ENCODE data around the gene PUS3. TPM values are rescaled to one million over a fixed set of nuclear protein-coding genes. Genes with fewer than 3 reads are reported as not detected.
"Not testable (repeated sequence)": the region's sequence is repeated elsewhere in the genome, so short reads cannot be mapped to it uniquely, and the experiment has no call there.

Gene PUS3
- total RNA-seq, 4 donors from 2014 or later, result 0.60 to 8.7 (median 4.1) TPM

DNA sequence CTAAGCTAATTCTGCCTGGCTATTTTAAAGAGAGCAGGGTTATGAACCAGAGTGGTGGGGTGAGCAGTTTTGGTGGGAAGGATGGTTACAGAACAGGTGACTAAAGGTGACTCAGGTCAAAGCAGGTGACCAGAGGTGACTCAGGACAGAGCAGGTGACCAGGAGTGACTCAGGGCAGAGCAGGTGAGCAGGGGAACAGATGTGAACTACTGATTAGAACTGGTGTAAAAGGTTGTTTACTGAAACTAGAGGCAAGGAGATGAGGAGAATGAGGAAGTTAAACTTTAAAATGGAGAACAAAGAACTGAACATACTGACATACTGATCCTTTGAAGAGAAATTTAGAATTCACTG, 30.9 kb downstream of the PUS3 start:
- H3K36me3 ChIP-seq, result no peaks in the 10 kb centered on the region
- no peak for TF ChIP-seq POLR2AphosphoS5 (IDR thresholded peaks at IDR 0.05)
- no peak for TF ChIP-seq POLR2A (IDR thresholded peaks at IDR 0.05)
- TF ChIP-seq, protein P1, sequence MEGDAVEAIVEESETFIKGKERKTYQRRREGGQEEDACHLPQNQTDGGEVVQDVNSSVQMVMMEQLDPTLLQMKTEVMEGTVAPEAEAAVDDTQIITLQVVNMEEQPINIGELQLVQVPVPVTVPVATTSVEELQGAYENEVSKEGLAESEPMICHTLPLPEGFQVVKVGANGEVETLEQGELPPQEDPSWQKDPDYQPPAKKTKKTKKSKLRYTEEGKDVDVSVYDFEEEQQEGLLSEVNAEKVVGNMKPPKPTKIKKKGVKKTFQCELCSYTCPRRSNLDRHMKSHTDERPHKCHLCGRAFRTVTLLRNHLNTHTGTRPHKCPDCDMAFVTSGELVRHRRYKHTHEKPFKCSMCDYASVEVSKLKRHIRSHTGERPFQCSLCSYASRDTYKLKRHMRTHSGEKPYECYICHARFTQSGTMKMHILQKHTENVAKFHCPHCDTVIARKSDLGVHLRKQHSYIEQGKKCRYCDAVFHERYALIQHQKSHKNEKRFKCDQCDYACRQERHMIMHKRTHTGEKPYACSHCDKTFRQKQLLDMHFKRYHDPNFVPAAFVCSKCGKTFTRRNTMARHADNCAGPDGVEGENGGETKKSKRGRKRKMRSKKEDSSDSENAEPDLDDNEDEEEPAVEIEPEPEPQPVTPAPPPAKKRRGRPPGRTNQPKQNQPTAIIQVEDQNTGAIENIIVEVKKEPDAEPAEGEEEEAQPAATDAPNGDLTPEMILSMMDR (IDR thresholded peaks at IDR 0.05), result no peak
- no peak for TF ChIP-seq EP300 (IDR thresholded peaks at IDR 0.05; ENCODE audit: low read depth)
- H3K4me1 ChIP-seq, result no peaks in the 10 kb centered on the region
- H3K27ac ChIP-seq, result no peak overlapping the region
- DNase-seq, result no peak
- H3K4me3 ChIP-seq, result no peak overlapping the region
- in situ Hi-C loops (cut with MboI; ENCODE audit: low pct_ligation_motif_present in 1 of 4, low pct_unique_long_range_greater_than_20kb in 1 of 4, low sequenced_read_pairs in 3 of 4) (no loop called here), intact Hi-C loops (cut with DNase I; ENCODE audit: low total_unique reads) (loop anchor here (5.0 kb wide), 1 partner anchor 305 kb away; the partner anchor contains the start of gene EI24)
- H3K27me3 ChIP-seq, result no peaks in the 10 kb centered on the region
- no peaks in the 10 kb centered on the region for H3K9me3 ChIP-seq

DNA sequence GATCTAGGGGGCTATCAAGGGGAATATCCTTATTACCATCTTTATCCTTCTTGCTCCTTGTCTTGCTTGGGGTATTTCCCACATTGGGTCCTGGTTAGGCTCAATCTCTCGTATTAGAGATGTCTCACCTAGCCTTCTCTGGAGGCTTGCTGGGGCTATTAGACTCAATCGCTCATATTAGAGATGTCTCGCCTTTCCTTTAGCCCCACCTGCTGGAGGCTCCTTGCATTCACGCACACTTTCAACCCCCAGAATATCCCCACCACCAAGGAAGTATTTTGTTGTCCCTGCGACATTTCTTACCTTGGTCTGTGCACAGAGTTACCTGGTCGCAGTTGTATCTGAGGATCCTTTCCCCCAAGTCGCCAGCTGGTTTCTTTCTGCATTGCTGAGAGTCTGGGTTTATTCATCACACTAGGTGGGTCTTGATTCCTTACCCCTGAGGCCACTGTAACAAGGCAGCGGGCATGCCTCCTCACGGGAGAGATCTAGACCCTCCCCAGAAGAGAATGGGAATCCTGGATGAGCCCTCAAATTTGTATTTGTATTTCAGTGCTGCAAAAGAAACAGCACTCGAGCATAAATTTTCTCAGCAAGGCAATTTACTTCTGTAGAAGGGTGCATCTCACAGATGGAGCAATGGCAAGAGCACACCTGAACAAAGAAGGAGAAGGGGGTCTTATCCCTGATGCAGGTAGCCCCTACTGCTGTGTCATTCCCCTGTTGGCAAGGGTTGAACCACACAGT, 31.4 kb downstream of the PUS3 start:
- TF ChIP-seq POLR2A (IDR thresholded peaks at IDR 0.05), result no peak
- TF ChIP-seq, protein P1 (IDR thresholded peaks at IDR 0.05), result peak in 2 of 5 experiments; percentile 13
- Histone ChIP-seq H3K4me3 (no peak overlapping the region), H3K9me3 (no peaks in the 10 kb centered on the region), H3K36me3 (no peaks in the 10 kb centered on the region), H3K27ac (no peak overlapping the region), H3K4me1 (no peaks in the 10 kb centered on the region), H3K27me3 (no peaks in the 10 kb centered on the region)
- intact Hi-C loops (cut with DNase I; ENCODE audit: low total_unique reads) (loop anchor here (5.0 kb wide), 1 partner anchor 304 kb away; the partner anchor contains the start of gene EI24), in situ Hi-C loops (cut with MboI; ENCODE audit: low pct_ligation_motif_present in 1 of 4, low pct_unique_long_range_greater_than_20kb in 1 of 4, low sequenced_read_pairs in 3 of 4) (no loop called here)
- no peak for DNase-seq
- 80 to 85% methylated on average over 6 to 10 of the region's 10 CpGs for WGBS, 2 donors (ENCODE audit: low coverage in 1 of 2)

DNA sequence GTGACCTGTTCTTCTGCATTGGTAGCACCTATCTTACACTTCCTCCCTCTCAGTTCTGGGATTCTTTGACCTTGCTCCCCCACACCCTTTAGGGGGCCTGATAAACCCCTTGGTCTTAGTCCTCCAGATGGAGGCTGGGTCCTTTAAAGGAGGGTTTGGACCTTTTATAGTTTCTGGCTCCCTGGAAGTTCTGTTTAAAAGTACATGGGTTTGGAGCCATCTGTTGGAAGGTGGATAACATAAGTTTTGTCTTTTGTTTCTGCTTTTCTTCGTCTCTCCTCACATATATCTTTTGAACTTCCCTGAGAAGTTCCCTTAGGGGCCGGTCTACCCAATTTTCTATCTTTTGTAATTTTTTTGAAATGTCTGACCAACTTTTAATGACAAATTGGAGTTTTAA, 33.5 kb downstream of the PUS3 start:
- no peaks in the 10 kb centered on the region for H3K9me3 ChIP-seq
- TF ChIP-seq POLR2AphosphoS5 (IDR thresholded peaks at IDR 0.05) (no peak), EP300 (IDR thresholded peaks at IDR 0.05; ENCODE audit: low read depth) (no peak), POLR2A (IDR thresholded peaks at IDR 0.05) (no peak)
- TF ChIP-seq, protein P1 (IDR thresholded peaks at IDR 0.05), result no peak
- H3K27me3 ChIP-seq, result no peaks in the 10 kb centered on the region
- in situ Hi-C loops (cut with MboI; ENCODE audit: low pct_ligation_motif_present in 1 of 4, low pct_unique_long_range_greater_than_20kb in 1 of 4, low sequenced_read_pairs in 3 of 4), result no loop called here
- intact Hi-C loops (cut with DNase I; ENCODE audit: low total_unique reads), result no loop called here
- 54 to 74% methylated on average over 2 of the region's 2 CpGs for WGBS, 2 donors (ENCODE audit: low coverage in 1 of 2)
- no peak for DNase-seq
- no peak overlapping the region for H3K27ac ChIP-seq
- H3K36me3 ChIP-seq, result no peaks in the 10 kb centered on the region
- H3K4me1 ChIP-seq, result no peaks in the 10 kb centered on the region
- no peak overlapping the region for H3K4me3 ChIP-seq

DNA sequence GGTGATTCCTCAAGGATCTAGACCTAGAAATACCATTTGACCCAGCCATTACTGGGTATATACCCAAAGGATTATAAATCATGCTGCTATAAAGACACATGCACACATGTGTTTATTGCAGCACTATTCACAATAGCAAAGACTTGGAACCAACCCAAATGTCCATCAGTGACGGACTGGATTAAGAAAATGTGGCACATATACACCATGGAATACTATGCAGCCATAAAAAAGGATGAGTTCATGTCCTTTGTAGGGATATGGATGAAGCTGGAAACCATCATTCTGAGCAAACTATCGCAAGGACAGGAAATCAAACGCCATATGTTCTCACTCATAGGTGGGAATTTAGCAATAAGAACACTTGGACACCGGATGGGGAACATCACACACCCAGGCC, 37.7 kb downstream of the PUS3 start:
- WGBS, 2 donors (ENCODE audit: low coverage in 1 of 2), result 80% methylated on average over 4 of the region's 4 CpGs; no CpG with 5 or more reads in 1 of the 2 donors

DNA sequence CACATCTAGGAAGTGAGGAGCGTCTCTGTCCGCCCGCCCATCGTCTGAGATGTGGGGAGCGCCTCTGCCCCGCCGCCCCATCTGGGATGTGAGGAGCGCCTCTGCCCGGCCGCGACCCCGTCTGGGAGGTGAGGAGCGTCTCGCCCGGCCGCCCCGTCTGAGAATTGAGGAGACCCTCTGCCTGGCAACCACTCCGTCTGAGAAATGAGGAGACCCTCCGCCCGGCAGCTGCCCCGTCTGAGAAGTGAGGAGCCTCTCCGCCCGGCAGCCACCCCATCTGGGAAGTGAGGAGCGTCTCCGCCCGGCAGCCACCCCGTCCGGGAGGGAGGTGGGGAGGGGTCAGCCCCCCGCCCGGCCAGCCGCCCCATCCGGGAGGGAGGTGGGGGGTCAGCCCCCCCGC, 40.2 kb downstream of the PUS3 start:
- in situ Hi-C loops (cut with MboI; ENCODE audit: low pct_ligation_motif_present in 1 of 4, low pct_unique_long_range_greater_than_20kb in 1 of 4, low sequenced_read_pairs in 3 of 4); H3K27me3 ChIP-seq; DNase-seq; H3K4me1 ChIP-seq; H3K36me3 ChIP-seq; intact Hi-C loops (cut with DNase I; ENCODE audit: low total_unique reads); H3K9me3 ChIP-seq; H3K4me3 ChIP-seq; H3K27ac ChIP-seq: not testable (repeated sequence)
- WGBS, 2 donors (ENCODE audit: low coverage in 1 of 2), result no CpG with 5 or more reads among the region's 33 CpGs

More for the DNA sequence above, 37.7 kb downstream of the PUS3 start:
- H3K27ac ChIP-seq; DNase-seq; H3K9me3 ChIP-seq; H3K36me3 ChIP-seq; H3K27me3 ChIP-seq; intact Hi-C loops (cut with DNase I; ENCODE audit: low total_unique reads); H3K4me1 ChIP-seq; H3K4me3 ChIP-seq; in situ Hi-C loops (cut with MboI; ENCODE audit: low pct_ligation_motif_present in 1 of 4, low pct_unique_long_range_greater_than_20kb in 1 of 4, low sequenced_read_pairs in 3 of 4): not testable (repeated sequence)

DNA sequence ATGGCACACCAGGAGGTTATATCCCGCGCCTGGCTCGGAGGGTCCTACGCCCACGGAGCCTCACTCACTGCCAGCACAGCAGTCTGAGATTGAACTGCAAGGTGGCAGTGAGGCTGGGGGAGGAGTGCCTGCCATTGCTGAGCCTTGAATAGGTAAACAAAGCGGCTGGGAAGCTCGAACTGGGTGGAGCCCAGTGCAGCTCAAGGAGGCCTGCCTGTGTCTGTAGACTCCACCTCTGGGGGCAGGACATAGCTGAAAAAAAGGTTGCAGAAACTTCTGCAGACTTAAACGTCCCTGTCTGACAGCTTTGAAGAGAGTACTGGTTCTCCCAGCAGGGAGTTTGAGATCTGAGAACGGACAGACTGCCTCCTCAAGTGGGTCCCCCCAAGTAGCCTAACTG, 45.3 kb downstream of the PUS3 start:
- H3K4me3 ChIP-seq; H3K9me3 ChIP-seq; DNase-seq; intact Hi-C loops (cut with DNase I; ENCODE audit: low total_unique reads); H3K36me3 ChIP-seq; H3K27ac ChIP-seq; H3K27me3 ChIP-seq; H3K4me1 ChIP-seq; in situ Hi-C loops (cut with MboI; ENCODE audit: low pct_ligation_motif_present in 1 of 4, low pct_unique_long_range_greater_than_20kb in 1 of 4, low sequenced_read_pairs in 3 of 4): not testable (repeated sequence)
- 94% methylated on average over 5 of the region's 9 CpGs; no CpG with 5 or more reads in 1 of the 2 donors for WGBS, 2 donors (ENCODE audit: low coverage in 1 of 2)

Data from transverse colon (tissue), 4 donors.